ENCODE results near the gene VIPR1. TPM values are rescaled to one million over a fixed set of nuclear protein-coding genes. Genes with fewer than 3 reads are reported as not detected.

VIPR1 gene
- 100 to 1,000 TPM in 2 of 5 experiments, 10 to 100 TPM in 2, 1 to 10 TPM in 1; 8.0 to 133 (median 70.5) TPM for total RNA-seq
- polyA plus RNA-seq: 10 to 100 TPM; 30.5 to 44.8 TPM
- 70.1 reads per million, percentile 78 among the genes with 10 or more reads in this experiment for total RNA-seq

- POLR2A ChIA-PET: interaction anchor here (0.6 to 5.1 kb wide), 23 partner anchors 10 to 313 kb away, joined by 3 to 82 read pairs (median 5); partner anchors contain the start of genes SEC22C and SS18L2
- no peaks in the 10 kb centered on the region for H3K9me3 ChIP-seq (ENCODE audit: control insufficient read depth in 2 of 3, low read length in 3 of 3)
- no peaks in the 10 kb centered on the region for H3K9me3 Mint-ChIP-seq
- CTCF ChIA-PET: interaction anchor here (0.7 to 3.4 kb wide), 21 partner anchors 8 to 255 kb away, joined by 3 to 136 read pairs (median 7); partner anchors contain the start of genes SEC22C and SS18L2
- ATAC-seq (peak; percentile 98), DNase-seq (peak; percentile 85 to 97 (median 95))
- peak within 1 kb of the TSS; percentile 91 to 98 (median 96) for H3K4me3 Mint-ChIP-seq
- H3K27me3 Mint-ChIP-seq: peaks cover 18 to 49% (median 20%) of the 10 kb centered on the region in 5 donors
- peaks cover 0 to 39% of the 10 kb centered on the region in 2 donors for H3K4me1 ChIP-seq (ENCODE audit: control insufficient read depth in 2 of 2, insufficient read depth in 2 of 2, low read length in 2 of 2)
- H3K27ac ChIP-seq (ENCODE audit: low read depth, low read length): peak within 1 kb of the TSS; percentile 79
- H3K27ac Mint-ChIP-seq: peak within 1 kb of the TSS; percentile 70 to 96 (median 94)
- peaks cover 0 to 5% of the 10 kb centered on the region in 2 donors for H3K27me3 ChIP-seq (ENCODE audit: control insufficient read depth in 2 of 2, insufficient read depth in 2 of 2, low read length in 2 of 2)
- peaks cover 31 to 64% (median 47%) of the 10 kb centered on the region in 7 donors for H3K4me1 Mint-ChIP-seq
- H3K36me3 Mint-ChIP-seq: no peaks in the 10 kb centered on the region
- H3K4me3 ChIP-seq (ENCODE audit: low read length): peak within 1 kb of the TSS; percentile 70
- intact Hi-C loops (cut with micrococcal nuclease): loop anchor here (1.0 to 10.0 kb wide), 17 partner anchors 16 to 540 kb away; partner anchors contain the start of genes NKTR (in 1 of the 2), SS18L2 (in 1 of the 2), ULK4 (in 1 of the 2) and ZBTB47 (in 1 of the 2)
- H3K36me3 ChIP-seq (ENCODE audit: control insufficient read depth in 2 of 3, insufficient read depth in 3 of 3, low read length in 3 of 3): no peaks in the 10 kb centered on the region
These were observed at the start of gene VIPR1 for GRCh38 chr3:42502429-42503250. Gene VIPR1 (plus strand): TSS chr3:42502643. CDS start chr3:42502736, 93 bp downstream.

GRCh38 chr3:42456211-42456610 lies 46.2 kb upstream of the VIPR1 start:
- peaks cover 0 to 7% (median 0%) of the 10 kb centered on the region in 5 donors for H3K36me3 Mint-ChIP-seq
- POLR2A ChIA-PET: no interaction called here
- peaks cover 0 to 24% (median 7%) of the 10 kb centered on the region in 11 donors for H3K9me3 Mint-ChIP-seq
- ATAC-seq (no peak), DNase-seq (no peak)
- no peaks in the 10 kb centered on the region for H3K9me3 ChIP-seq (ENCODE audit: control insufficient read depth in 2 of 3, low read length in 3 of 3)
- CTCF ChIA-PET: no interaction called here
- no peaks in the 10 kb centered on the region for H3K4me1 Mint-ChIP-seq
- no peaks in the 10 kb centered on the region for H3K27me3 ChIP-seq (ENCODE audit: control insufficient read depth in 2 of 2, insufficient read depth in 2 of 2, low read length in 2 of 2)
- H3K4me3 ChIP-seq (ENCODE audit: low read length): no peak overlapping the region
- intact Hi-C loops (cut with micrococcal nuclease): no loop called here
- no peak overlapping the region for H3K4me3 Mint-ChIP-seq
- no peak overlapping the region for H3K27ac ChIP-seq (ENCODE audit: low read depth, low read length)
- H3K4me1 ChIP-seq (ENCODE audit: control insufficient read depth in 2 of 2, insufficient read depth in 2 of 2, low read length in 2 of 2): no peaks in the 10 kb centered on the region
- no peak overlapping the region for H3K27ac Mint-ChIP-seq
- no peaks in the 10 kb centered on the region for H3K36me3 ChIP-seq (ENCODE audit: control insufficient read depth in 2 of 3, insufficient read depth in 3 of 3, low read length in 3 of 3)
- peaks cover 0 to 22% (median 15%) of the 10 kb centered on the region in 5 donors for H3K27me3 Mint-ChIP-seq

GRCh38 chr3:42459151-42459550 lies 43.3 kb upstream of the VIPR1 start:
- Histone ChIP-seq H3K4me3 (ENCODE audit: low read length) (no peak overlapping the region), H3K27me3 (ENCODE audit: control insufficient read depth in 2 of 2, insufficient read depth in 2 of 2, low read length in 2 of 2) (no peaks in the 10 kb centered on the region), H3K4me1 (ENCODE audit: control insufficient read depth in 2 of 2, insufficient read depth in 2 of 2, low read length in 2 of 2) (no peaks in the 10 kb centered on the region), H3K36me3 (ENCODE audit: control insufficient read depth in 2 of 3, insufficient read depth in 3 of 3, low read length in 3 of 3) (no peaks in the 10 kb centered on the region), H3K27ac (ENCODE audit: low read depth, low read length) (no peak overlapping the region), H3K9me3 (ENCODE audit: control insufficient read depth in 2 of 3, low read length in 3 of 3) (no peaks in the 10 kb centered on the region)
- Mint-ChIP-seq H3K27ac (no peak overlapping the region), H3K9me3 (peaks cover 0 to 15% (median 3%) of the 10 kb centered on the region in 11 donors), H3K36me3 (peaks cover 0 to 6% (median 0%) of the 10 kb centered on the region in 5 donors), H3K4me3 (no peak overlapping the region), H3K4me1 (no peaks in the 10 kb centered on the region), H3K27me3 (peaks cover 0 to 22% (median 15%) of the 10 kb centered on the region in 5 donors)
- no peak for ATAC-seq
- POLR2A ChIA-PET: no interaction called here
- intact Hi-C loops (cut with micrococcal nuclease): no loop called here
- CTCF ChIA-PET: no interaction called here
- no peak for DNase-seq

- no peak for DNase-seq
- Histone ChIP-seq H3K36me3 (ENCODE audit: control insufficient read depth in 2 of 3, insufficient read depth in 3 of 3, low read length in 3 of 3) (no peaks in the 10 kb centered on the region), H3K9me3 (ENCODE audit: control insufficient read depth in 2 of 3, low read length in 3 of 3) (no peaks in the 10 kb centered on the region), H3K27me3 (ENCODE audit: control insufficient read depth in 2 of 2, insufficient read depth in 2 of 2, low read length in 2 of 2) (no peaks in the 10 kb centered on the region), H3K27ac (ENCODE audit: low read depth, low read length) (no peak overlapping the region), H3K4me3 (ENCODE audit: low read length) (no peak overlapping the region), H3K4me1 (ENCODE audit: control insufficient read depth in 2 of 2, insufficient read depth in 2 of 2, low read length in 2 of 2) (no peaks in the 10 kb centered on the region)
- intact Hi-C loops (cut with micrococcal nuclease): no loop called here
- Mint-ChIP-seq H3K27ac (no peak overlapping the region), H3K4me1 (no peaks in the 10 kb centered on the region), H3K9me3 (peaks cover 0 to 3% (median 0%) of the 10 kb centered on the region in 11 donors), H3K27me3 (peaks cover 0 to 15% (median 12%) of the 10 kb centered on the region in 5 donors), H3K36me3 (no peaks in the 10 kb centered on the region), H3K4me3 (no peak overlapping the region)
- ChIA-PET POLR2A (no interaction called here), CTCF (no interaction called here)
- ATAC-seq: no peak
These were observed 40.7 kb upstream of the VIPR1 start for GRCh38 chr3:42461762-42462161.

GRCh38 chr3:42463093-42463492 lies 39.4 kb upstream of the VIPR1 start:
- CTCF ChIA-PET: interaction anchor here (0.7 kb wide), 1 partner anchor 13 kb away, joined by 3 read pairs; no protein-coding TSS in a partner anchor
- intact Hi-C loops (cut with micrococcal nuclease): no loop called here

GRCh38 chr3:42468111-42468510 lies 34.3 kb upstream of the VIPR1 start:
- POLR2A ChIA-PET: no interaction called here
- Histone ChIP-seq H3K4me1 (ENCODE audit: control insufficient read depth in 2 of 2, insufficient read depth in 2 of 2, low read length in 2 of 2) (no peaks in the 10 kb centered on the region), H3K27me3 (ENCODE audit: control insufficient read depth in 2 of 2, insufficient read depth in 2 of 2, low read length in 2 of 2) (no peaks in the 10 kb centered on the region), H3K9me3 (ENCODE audit: control insufficient read depth in 2 of 3, low read length in 3 of 3) (no peaks in the 10 kb centered on the region), H3K27ac (ENCODE audit: low read depth, low read length) (no peak overlapping the region), H3K36me3 (ENCODE audit: control insufficient read depth in 2 of 3, insufficient read depth in 3 of 3, low read length in 3 of 3) (no peaks in the 10 kb centered on the region), H3K4me3 (ENCODE audit: low read length) (no peak overlapping the region)
- H3K36me3 Mint-ChIP-seq: no peaks in the 10 kb centered on the region
- DNase-seq (no peak), ATAC-seq (no peak)
- intact Hi-C loops (cut with micrococcal nuclease): no loop called here
- peaks cover 0 to 3% (median 0%) of the 10 kb centered on the region in 11 donors for H3K9me3 Mint-ChIP-seq
- H3K27me3 Mint-ChIP-seq: peaks cover 0 to 6% (median 0%) of the 10 kb centered on the region in 5 donors
- no peak overlapping the region for H3K27ac Mint-ChIP-seq
- no peaks in the 10 kb centered on the region for H3K4me1 Mint-ChIP-seq
- no peak overlapping the region for H3K4me3 Mint-ChIP-seq
- CTCF ChIA-PET: no interaction called here

More at GRCh38 chr3:42463093-42463492, 39.4 kb upstream of the VIPR1 start:
- Mint-ChIP-seq H3K27ac (no peak overlapping the region), H3K9me3 (peaks cover 0 to 3% (median 0%) of the 10 kb centered on the region in 11 donors), H3K36me3 (no peaks in the 10 kb centered on the region), H3K4me1 (no peaks in the 10 kb centered on the region), H3K27me3 (peaks cover 0 to 15% (median 7%) of the 10 kb centered on the region in 5 donors), H3K4me3 (no peak overlapping the region)
- ATAC-seq: no peak
- DNase-seq: no peak
- H3K4me1 ChIP-seq (ENCODE audit: control insufficient read depth in 2 of 2, insufficient read depth in 2 of 2, low read length in 2 of 2): no peaks in the 10 kb centered on the region
- no peaks in the 10 kb centered on the region for H3K36me3 ChIP-seq (ENCODE audit: control insufficient read depth in 2 of 3, insufficient read depth in 3 of 3, low read length in 3 of 3)
- no peaks in the 10 kb centered on the region for H3K9me3 ChIP-seq (ENCODE audit: control insufficient read depth in 2 of 3, low read length in 3 of 3)
- POLR2A ChIA-PET: no interaction called here
- H3K4me3 ChIP-seq (ENCODE audit: low read length): no peak overlapping the region
- H3K27ac ChIP-seq (ENCODE audit: low read depth, low read length): no peak overlapping the region
- no peaks in the 10 kb centered on the region for H3K27me3 ChIP-seq (ENCODE audit: control insufficient read depth in 2 of 2, insufficient read depth in 2 of 2, low read length in 2 of 2)

Measured in naive thymus-derived CD4-positive, alpha-beta T cell (primary cell).